HepG2 (cell line): Measurements from ENCODE around the gene PADI1. TPM values are rescaled to one million over a fixed set of nuclear protein-coding genes. Genes with fewer than 3 reads are reported as not detected.

Source experiments
- GPN1 ChIP-seq: sonication (generic); formaldehyde crosslinking; IDR thresholded peaks from 2 replicates; pipeline ENCODE4 v1.5.1; 2020; ENCODE audit warnings: missing genetic modification reagents, borderline replicate concordance
- NR1H2 ChIP-seq: sonication (generic); formaldehyde crosslinking; IDR thresholded peaks from 2 replicates; pipeline ENCODE4 v1.8.1; 2022; ENCODE audit warnings: low read depth, missing genetic modification reagents, borderline replicate concordance
- PHF20 ChIP-seq: sonication (generic); formaldehyde crosslinking; IDR thresholded peaks from 2 replicates; pipeline ENCODE4 v1.5.0; 2020; ENCODE audit warnings: mild to moderate bottlenecking, missing genetic modification reagents
- STAT5B ChIP-seq: sonication (generic); formaldehyde crosslinking; IDR thresholded peaks from 2 replicates; pipeline ENCODE4 v1.4.0; 2020; ENCODE audit warnings: missing genetic modification reagents
- ZBTB3 ChIP-seq: sonication (generic); formaldehyde crosslinking; IDR thresholded peaks from 2 replicates; pipeline ENCODE4 v1.4.0; 2020; ENCODE audit warnings: low read depth, mild to moderate bottlenecking, moderate library complexity, missing genetic modification reagents, borderline replicate concordance
- polyA plus RNA-seq, 8 experiments: library from polyadenylated mRNA; depleted of rRNA in 3 of 8; stranded (reverse) in 7 of 8; unstranded in 1 of 8; fragments of >200 nt; fragmentation: Illumina TruSeq in 4 of 8; extraction: Trizol in 4 of 8; gene quantifications; 2 replicates each; pipeline versions ENCODE4 v1.2.1 to v1.2.3, GENCODE V29; 2011 to 2016; ENCODE audit warnings: low read depth in 4 of 8, missing spikeins in 1 of 8, mixed read lengths in 1 of 8; ENCODE audit not compliant: insufficient read depth in 1 of 8
- total RNA-seq, 5 experiments: library from RNA; depleted of rRNA; stranded (reverse); fragments of >200 nt; fragmentation: Illumina TruSeq; extraction: Trizol; gene quantifications; 2 replicates each; pipeline ENCODE4 v1.2.3, GENCODE V29; 2016; ENCODE audit warnings: low read depth in 1 of 5
- TF ChIP-seq, protein P1 (sequence below): sonication (generic); formaldehyde crosslinking; IDR thresholded peaks from 2 replicates; pipeline ENCODE4 v1.9.0; 2021; ENCODE audit warnings: missing genetic modification reagents, mild to moderate bottlenecking, borderline replicate concordance
- TF ChIP-seq, protein P2 (sequence below): sonication (generic); formaldehyde crosslinking; IDR thresholded peaks from 2 replicates; pipeline ENCODE4 v1.9.0; 2021; ENCODE audit warnings: mild to moderate bottlenecking, missing genetic modification reagents
- TF ChIP-seq, protein P3 (sequence below): sonication (generic); formaldehyde crosslinking; IDR thresholded peaks from 2 replicates; pipeline ENCODE4 v1.5.0; 2020; ENCODE audit warnings: missing genetic modification reagents
- TF ChIP-seq, protein P4 (sequence below): IDR thresholded peaks from 2 replicates; pipeline ENCODE4 v1.6.1; 2016; ENCODE audit warnings: missing genetic modification reagents, missing compliant biosample characterization
- TF ChIP-seq, protein P5 (sequence below): sonication (generic); formaldehyde crosslinking; IDR thresholded peaks from 2 replicates; pipeline ENCODE4 v1.4.0; 2020; ENCODE audit warnings: mild to moderate bottlenecking, low read depth, missing genetic modification reagents

The PADI1 gene
- total and polyA plus RNA-seq, 2 of the 13 experiments (the other 11 are each of a cell fraction or from before 2014, with no cell fraction given) = not detected

DNA sequence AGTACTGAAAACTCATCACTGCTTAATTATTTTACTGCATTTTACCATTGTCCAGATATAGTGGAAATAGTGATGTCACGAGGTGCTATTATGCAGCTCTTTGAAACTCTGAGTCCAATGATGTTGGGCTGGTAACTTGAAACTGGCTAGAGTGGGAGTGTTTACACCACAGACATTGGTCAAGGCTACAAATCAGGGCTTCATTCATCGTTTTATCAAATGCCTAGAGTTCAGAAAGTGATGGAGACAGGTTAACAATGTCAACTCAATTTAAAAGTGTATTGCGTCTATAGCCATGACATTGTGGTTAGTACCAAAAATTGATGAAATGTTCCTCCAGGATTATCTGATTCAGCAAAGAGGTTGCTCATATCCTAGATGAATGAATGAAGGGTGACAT lies 12.7 kb downstream of the PADI1 start (continued):
- TF ChIP-seq, protein P1, sequence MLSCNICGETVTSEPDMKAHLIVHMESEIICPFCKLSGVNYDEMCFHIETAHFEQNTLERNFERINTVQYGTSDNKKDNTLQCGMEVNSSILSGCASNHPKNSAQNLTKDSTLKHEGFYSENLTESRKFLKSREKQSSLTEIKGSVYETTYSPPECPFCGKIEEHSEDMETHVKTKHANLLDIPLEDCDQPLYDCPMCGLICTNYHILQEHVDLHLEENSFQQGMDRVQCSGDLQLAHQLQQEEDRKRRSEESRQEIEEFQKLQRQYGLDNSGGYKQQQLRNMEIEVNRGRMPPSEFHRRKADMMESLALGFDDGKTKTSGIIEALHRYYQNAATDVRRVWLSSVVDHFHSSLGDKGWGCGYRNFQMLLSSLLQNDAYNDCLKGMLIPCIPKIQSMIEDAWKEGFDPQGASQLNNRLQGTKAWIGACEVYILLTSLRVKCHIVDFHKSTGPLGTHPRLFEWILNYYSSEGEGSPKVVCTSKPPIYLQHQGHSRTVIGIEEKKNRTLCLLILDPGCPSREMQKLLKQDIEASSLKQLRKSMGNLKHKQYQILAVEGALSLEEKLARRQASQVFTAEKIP = no peak
- TF ChIP-seq NR1H2 (CRISPR knock-in tag) = no peak
- no peak for TF ChIP-seq ZBTB3 (CRISPR knock-in tag)
- TF ChIP-seq, protein P2, sequence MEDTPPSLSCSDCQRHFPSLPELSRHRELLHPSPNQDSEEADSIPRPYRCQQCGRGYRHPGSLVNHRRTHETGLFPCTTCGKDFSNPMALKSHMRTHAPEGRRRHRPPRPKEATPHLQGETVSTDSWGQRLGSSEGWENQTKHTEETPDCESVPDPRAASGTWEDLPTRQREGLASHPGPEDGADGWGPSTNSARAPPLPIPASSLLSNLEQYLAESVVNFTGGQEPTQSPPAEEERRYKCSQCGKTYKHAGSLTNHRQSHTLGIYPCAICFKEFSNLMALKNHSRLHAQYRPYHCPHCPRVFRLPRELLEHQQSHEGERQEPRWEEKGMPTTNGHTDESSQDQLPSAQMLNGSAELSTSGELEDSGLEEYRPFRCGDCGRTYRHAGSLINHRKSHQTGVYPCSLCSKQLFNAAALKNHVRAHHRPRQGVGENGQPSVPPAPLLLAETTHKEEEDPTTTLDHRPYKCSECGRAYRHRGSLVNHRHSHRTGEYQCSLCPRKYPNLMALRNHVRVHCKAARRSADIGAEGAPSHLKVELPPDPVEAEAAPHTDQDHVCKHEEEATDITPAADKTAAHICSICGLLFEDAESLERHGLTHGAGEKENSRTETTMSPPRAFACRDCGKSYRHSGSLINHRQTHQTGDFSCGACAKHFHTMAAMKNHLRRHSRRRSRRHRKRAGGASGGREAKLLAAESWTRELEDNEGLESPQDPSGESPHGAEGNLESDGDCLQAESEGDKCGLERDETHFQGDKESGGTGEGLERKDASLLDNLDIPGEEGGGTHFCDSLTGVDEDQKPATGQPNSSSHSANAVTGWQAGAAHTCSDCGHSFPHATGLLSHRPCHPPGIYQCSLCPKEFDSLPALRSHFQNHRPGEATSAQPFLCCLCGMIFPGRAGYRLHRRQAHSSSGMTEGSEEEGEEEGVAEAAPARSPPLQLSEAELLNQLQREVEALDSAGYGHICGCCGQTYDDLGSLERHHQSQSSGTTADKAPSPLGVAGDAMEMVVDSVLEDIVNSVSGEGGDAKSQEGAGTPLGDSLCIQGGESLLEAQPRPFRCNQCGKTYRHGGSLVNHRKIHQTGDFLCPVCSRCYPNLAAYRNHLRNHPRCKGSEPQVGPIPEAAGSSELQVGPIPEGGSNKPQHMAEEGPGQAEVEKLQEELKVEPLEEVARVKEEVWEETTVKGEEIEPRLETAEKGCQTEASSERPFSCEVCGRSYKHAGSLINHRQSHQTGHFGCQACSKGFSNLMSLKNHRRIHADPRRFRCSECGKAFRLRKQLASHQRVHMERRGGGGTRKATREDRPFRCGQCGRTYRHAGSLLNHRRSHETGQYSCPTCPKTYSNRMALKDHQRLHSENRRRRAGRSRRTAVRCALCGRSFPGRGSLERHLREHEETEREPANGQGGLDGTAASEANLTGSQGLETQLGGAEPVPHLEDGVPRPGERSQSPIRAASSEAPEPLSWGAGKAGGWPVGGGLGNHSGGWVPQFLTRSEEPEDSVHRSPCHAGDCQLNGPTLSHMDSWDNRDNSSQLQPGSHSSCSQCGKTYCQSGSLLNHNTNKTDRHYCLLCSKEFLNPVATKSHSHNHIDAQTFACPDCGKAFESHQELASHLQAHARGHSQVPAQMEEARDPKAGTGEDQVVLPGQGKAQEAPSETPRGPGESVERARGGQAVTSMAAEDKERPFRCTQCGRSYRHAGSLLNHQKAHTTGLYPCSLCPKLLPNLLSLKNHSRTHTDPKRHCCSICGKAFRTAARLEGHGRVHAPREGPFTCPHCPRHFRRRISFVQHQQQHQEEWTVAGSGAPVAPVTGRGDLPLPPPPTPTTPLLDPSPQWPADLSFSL (CRISPR knock-in tag) = no peak
- TF ChIP-seq STAT5B = no peak
- no peak for TF ChIP-seq GPN1 (CRISPR knock-in tag)
- TF ChIP-seq, protein P3, sequence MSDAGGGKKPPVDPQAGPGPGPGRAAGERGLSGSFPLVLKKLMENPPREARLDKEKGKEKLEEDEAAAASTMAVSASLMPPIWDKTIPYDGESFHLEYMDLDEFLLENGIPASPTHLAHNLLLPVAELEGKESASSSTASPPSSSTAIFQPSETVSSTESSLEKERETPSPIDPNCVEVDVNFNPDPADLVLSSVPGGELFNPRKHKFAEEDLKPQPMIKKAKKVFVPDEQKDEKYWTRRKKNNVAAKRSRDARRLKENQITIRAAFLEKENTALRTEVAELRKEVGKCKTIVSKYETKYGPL (CRISPR knock-in tag) = no peak
- TF ChIP-seq, protein P4, sequence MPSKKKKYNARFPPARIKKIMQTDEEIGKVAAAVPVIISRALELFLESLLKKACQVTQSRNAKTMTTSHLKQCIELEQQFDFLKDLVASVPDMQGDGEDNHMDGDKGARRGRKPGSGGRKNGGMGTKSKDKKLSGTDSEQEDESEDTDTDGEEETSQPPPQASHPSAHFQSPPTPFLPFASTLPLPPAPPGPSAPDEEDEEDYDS = no peak
- TF ChIP-seq PHF20 (CRISPR knock-in tag) = no peak
- TF ChIP-seq, protein P5, sequence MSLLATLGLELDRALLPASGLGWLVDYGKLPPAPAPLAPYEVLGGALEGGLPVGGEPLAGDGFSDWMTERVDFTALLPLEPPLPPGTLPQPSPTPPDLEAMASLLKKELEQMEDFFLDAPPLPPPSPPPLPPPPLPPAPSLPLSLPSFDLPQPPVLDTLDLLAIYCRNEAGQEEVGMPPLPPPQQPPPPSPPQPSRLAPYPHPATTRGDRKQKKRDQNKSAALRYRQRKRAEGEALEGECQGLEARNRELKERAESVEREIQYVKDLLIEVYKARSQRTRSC = no peak
